ENCODE measurements around the gene MGST1.

The MGST1 gene

GRCh38 chr12:16347391-16348298, at the start of gene MGST1:
MGST1 (plus strand) TSS chr12:16347645; CDS start chr12:16354253, 6,608 bp downstream.
- ATAC-seq: no peak

DNA sequence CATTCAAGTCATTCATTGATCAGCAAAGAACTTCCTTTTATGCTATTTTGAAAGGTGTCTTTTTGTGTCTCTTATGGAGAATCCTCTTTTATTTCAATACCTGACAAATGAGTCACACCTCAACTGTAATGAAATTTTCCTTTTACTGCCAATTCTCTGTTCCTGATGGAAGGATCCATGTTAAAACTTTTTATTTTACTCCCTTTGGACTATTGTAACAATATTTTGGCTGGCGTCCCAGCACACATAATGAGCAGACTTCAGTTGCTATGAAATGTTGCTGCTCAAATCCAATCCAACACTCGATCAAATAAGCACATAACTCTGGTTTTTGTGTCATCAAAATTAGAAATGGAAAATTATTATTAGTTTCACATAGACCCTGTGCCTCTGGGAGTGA, 48.0 kb upstream of the MGST1 start:
- no peak for ATAC-seq

DNA sequence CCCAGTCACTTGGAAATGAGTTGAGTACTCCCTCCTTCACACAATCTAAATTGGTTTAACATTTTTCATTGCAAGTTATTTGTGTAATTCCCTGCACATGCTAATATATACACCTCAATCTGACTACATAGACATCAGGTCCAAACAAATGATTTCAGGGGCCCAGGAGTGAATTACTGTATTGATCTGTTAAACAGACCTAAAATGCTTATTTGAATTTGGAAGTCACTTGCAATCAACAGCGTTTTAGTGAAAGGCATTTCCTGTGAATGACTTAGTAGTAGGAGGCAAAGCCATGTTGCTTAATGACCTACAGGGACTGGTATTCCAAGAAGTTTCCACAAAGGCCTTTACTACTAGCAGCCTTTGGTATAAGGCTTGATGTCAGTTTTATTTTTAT, 47.3 kb upstream of the MGST1 start:
- ATAC-seq: no peak

DNA sequence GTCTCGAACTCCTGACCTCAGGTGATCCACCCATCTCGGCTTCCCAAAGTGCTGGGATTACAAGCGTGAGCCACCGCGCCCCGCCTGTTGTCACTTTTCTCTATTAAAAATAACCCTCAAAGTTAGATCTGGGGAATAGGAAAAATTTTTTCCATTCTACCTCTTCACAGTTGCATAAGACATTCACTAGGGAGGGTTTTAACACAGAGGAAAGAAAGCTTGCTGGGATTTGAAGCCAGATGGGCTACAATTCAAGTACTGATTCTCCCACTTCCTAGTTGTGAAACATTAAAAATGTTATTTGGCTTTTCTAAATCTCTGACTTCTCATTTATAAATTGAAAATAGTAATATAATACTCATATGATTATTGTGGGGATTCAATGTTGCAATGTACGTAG, 46.7 kb upstream of the MGST1 start:
- no peak for ATAC-seq

GRCh38 chr12:16303939-16304338, 43.5 kb upstream of the MGST1 start:
- ATAC-seq: no peak

- no peak for ATAC-seq
Observed at GRCh38 chr12:16307856-16308475, 39.5 kb upstream of the MGST1 start.

DNA sequence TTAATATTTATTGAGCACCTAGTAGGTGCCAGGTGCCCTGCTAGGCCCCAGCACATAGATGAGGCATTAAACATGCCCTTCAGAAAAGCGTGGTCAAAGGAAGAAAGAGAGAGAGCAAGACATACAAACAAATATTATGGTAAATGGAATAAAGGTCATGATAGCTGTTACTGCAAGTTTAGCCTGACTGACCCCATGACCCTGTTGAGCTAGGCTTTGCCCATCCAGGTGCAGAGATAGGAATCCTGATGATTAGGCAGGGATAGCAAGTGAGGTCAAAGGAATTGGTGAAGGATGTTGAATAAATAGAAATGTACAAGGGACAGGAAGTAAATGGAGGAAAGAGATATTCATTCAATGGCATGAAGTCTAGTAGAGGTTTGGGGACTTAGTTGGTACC, 36.5 kb upstream of the MGST1 start:
- ATAC-seq: no peak

DNA sequence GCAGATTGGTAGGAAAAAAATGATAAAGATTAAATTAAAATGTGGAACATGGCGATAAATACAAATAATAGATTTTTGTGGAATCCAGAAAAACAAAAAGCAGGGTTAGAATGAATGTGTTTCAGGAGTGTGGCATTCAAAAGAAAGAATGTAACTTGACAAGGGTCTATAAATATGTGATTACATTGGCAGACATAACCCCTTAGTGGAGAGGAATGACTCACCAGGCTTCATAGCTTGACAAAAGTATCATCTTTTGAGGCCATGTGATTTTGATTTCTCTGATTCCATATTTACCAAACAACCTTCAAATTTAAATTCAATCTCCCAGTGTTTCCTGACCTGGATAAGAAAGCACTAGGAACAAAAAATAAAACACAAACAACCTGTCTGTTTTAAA, 24.4 kb upstream of the MGST1 start:
- no peak for ATAC-seq

GRCh38 chr12:16323638-16324037, 23.8 kb upstream of the MGST1 start:
- ATAC-seq: no peak

GRCh38 chr12:16324272-16324671, 23.2 kb upstream of the MGST1 start:
- no peak for ATAC-seq

- no peak for ATAC-seq
Observed at GRCh38 chr12:16324772-16325171, 22.7 kb upstream of the MGST1 start.

DNA sequence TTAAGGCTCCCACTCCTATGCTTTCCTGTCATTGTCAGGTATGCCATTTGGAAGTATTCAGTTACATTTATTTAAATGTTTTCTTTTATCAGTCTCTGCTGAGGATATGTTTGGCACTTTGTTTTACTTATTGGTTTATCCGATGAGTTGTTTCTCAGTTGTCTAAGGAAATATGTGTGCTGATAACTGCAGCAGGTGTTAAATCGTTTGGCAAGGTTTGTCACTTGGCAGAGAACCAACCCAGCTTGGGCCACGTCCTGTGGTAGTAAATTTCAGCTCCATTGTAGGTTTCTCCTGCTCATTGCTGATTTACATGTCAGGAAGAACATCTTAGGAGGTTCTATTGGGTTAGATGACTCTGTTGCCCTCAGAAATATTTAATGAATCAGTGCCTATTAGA, 22.0 kb upstream of the MGST1 start:
- ATAC-seq: no peak

DNA sequence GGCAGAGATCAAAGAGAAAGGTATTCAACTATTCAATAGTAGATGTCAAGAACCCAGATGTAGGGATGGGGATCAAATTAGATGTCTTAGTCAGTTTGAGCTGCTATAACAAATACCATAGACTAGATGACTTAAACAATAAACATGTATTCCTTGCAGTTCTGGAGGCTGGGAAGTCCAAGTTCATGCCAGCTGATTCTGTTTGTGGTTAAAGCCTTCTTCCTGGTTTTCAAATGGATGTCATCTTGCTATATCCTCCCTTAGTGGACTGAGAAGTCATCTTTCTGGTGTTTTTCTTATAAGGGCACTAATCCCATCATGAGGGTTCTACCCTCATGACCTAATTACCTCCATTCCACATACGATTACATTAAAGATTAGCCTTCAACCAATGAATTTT, 19.5 kb upstream of the MGST1 start:
- no peak for ATAC-seq

DNA sequence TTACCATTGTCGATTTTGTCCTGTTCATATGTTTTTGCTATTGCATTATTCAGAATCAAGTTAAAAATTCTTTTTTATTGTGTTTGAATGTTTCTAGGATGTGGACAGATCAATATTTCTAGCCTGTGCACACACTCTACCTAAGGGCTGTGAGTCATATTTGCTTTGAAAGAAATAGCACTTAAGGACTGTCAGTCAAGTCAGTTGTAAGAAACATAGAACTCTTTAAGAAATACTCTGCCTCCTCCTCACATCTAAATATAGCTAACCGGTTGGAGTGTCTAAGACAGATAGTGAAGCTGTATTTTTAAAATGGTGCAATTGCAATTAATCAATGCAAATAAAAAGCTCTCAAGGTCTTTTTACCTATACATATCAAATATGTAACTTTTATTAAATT, 17.9 kb upstream of the MGST1 start:
- ATAC-seq: no peak

GRCh38 chr12:16330560-16330959, 16.9 kb upstream of the MGST1 start:
- ATAC-seq: no peak

GRCh38 chr12:16331998-16332397, 15.4 kb upstream of the MGST1 start:
- ATAC-seq: no peak

GRCh38 chr12:16335838-16336237, 11.6 kb upstream of the MGST1 start:
- ATAC-seq: no peak

GRCh38 chr12:16344269-16344668, 3.2 kb upstream of the MGST1 start:
- no peak for ATAC-seq

- ATAC-seq: no peak
Observed at GRCh38 chr12:16345105-16345504, 2.3 kb upstream of the MGST1 start.

- ATAC-seq: no peak
Observed at GRCh38 chr12:16346958-16347357, 487 bp upstream of the MGST1 start.

DNA sequence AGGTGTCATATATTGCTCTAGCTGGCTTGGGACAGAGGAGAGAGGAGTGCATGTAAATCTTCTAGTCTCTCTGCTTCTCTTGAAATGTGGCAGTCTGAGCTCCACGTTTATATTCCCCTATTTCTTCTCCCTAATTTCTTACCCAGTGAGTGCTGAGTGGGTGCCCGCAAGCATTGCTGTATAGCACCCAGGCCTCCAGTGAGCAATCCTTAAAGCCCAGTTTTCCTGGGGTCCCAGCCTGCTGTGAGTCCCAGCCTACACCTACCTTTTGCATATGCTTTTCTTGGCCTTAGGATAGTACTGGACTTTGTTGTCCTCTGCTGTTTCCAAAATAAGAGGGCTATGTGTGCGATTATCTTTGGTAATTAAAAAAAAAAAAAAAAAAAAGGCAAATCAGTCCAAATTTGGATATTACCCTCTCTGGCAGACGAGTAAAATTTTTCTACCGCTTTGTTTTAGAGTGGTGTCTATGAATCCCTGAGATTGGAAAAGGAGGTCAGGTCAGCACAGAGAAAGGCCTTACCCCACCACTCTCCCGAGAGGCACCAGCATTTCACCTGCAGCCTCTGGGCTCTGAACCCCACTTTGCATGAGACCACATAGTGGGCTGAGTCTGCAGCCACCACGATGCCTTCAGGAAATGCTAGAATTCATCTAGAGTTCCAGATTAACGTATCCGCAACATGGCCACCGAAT, 1.1 kb downstream of the MGST1 start:
- ATAC-seq: no peak

DNA sequence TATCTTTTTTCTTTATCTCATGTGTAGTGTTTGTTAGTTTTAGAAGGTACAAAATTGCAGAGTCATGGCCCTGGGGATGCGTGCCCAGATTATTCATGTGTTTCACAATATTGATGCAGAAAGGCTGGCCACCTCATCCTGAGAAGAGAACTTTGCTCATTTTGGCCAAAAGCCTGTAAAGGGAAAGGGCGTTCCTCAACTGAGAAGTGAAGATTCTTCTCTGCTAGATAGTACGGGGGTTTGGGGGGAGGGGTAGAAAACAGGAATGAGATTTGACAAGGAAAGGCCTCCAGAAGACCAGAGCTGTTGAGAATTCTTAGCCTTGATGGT, 1.7 kb downstream of the MGST1 start:
- ATAC-seq: no peak

GRCh38 chr12:16350682-16351081, 3.2 kb downstream of the MGST1 start:
- ATAC-seq: no peak

DNA sequence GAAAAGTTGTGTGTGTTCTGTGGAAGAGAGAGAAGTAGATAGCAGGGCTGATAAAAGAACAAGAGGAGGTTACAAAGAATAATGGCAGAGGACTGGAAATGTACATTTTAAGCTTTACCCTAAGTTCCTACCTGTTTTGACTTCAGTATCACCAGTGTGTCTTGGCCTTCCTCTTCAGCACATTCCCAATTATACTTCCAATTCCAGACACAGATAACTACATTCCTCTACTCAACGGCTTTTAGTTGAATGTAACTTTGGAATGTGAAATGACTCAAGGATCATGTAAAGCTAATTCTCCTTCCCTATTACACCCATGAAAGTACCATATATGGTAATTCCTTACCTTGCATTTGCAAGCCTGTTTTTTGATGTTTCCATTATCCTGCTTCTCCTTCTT, 5.0 kb downstream of the MGST1 start:
- no peak for ATAC-seq
